Left lung (tissue), 10 donors: ENCODE data around the gene TMEM127. TPM values are rescaled to one million over a fixed set of nuclear protein-coding genes. Genes with fewer than 3 reads are reported as not detected.
"Not testable (repeated sequence)": the region's sequence is repeated elsewhere in the genome, so short reads cannot be mapped to it uniquely, and the experiment has no call there.

ENCODE experiments used
- ATAC-seq: fragments of 200-7000 bp; cut with Tn5 transposase; one replicate; pipeline ENCODE4 v1.9.1; 2020; ENCODE audit warnings: moderate library complexity
- DNase-seq, 4 donors: peaks; one replicate each; pipeline ENCODE4 v3.0.0-alpha.2; 2013 to 2020
- H3K27ac ChIP-seq, 2 donors: fragments of 200-600 bp; sonication (generic) in 1 of 2; one replicate each; pipeline versions ENCODE4 v1.5.0 to v1.8.0; 2020 to 2021
- H3K27me3 ChIP-seq, 2 donors: fragments of 200-600 bp; sonication (generic) in 1 of 2; one replicate each; pipeline versions ENCODE4 v1.5.0 to v1.8.0; 2020 to 2021
- H3K36me3 ChIP-seq, 2 donors: fragments of 200-600 bp; sonication (generic) in 1 of 2; one replicate each; pipeline versions ENCODE4 v1.5.0 to v1.8.0; 2020 to 2021
- H3K4me1 ChIP-seq, 2 donors: fragments of 200-600 bp; one replicate each; pipeline ENCODE4 v1.8.0; 2021
- H3K4me3 ChIP-seq, 2 donors: fragments of 200-600 bp; sonication (generic) in 1 of 2; one replicate each; pipeline versions ENCODE4 v1.5.0 to v1.8.0; 2020 to 2021; ENCODE audit warnings: mild to moderate bottlenecking in 1 of 2
- H3K9me3 ChIP-seq, 2 donors: fragments of 200-600 bp; sonication (generic) in 1 of 2; one replicate each; pipeline versions ENCODE4 v1.5.0 to v1.8.0; 2020 to 2021
- intact Hi-C, 2 donors: fragments of 100-400 bp; cut with DNase I; formaldehyde crosslinking; loops; one replicate each; pipeline versions ENCODE4 v1.11.2 to v1.14.2; 2022
- polyA plus RNA-seq, 6 donors: library from polyadenylated mRNA; unstranded; fragments of 120-200 nt; gene quantifications; one replicate each; pipeline ENCODE4 v1.2.1, GENCODE V29; 2013; ENCODE audit not compliant: insufficient read length in 6 of 6
- total RNA-seq, 2 donors: library from RNA; stranded (reverse); fragmentation: NEBNext Ultra II Directional; extraction: Animal tissue kit (Norgen Biotek cat#: 25700); gene quantifications; one replicate each; pipeline ENCODE4 v1.2.1, GENCODE V29; 2021
- TF ChIP-seq, protein P1 (sequence below), 2 donors: fragments of 200-600 bp; sonication (generic) in 1 of 2; IDR thresholded peaks; one replicate each; pipeline versions ENCODE4 v1.5.0 to v1.8.0; 2021; ENCODE audit warnings: antibody characterized with exemption in 2 of 2
- donor health status: DM: no; HTN: yes; CAD: no.
- donor health status: DM: no; HTN: no; CAD: no.

The TMEM127 gene
- total and polyA plus RNA-seq, 8 donors, result 29.1 to 79.9 (median 34.5) TPM

DNA sequence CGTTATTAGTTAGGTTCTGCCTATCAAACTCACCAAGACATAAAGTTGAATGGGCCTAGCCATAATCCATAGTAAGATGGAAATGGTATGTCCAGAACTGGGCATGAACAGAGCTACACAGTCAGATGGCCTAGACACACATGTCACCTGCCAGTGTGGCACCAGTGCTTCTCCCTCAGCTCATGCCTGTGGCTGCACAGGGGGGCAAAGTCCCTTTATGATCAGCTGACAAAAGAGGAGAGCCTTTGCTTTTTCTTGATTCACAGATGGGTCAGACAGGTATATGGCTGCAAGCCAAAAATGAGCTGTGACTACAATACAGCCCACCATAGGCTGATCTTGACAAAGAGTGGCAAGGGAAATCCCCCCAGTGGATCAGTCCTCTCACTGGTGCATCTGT lies 28.9 kb downstream of the TMEM127 start:
- no peaks in the 10 kb centered on the region for H3K9me3 ChIP-seq
- no peak for DNase-seq
- no peaks in the 10 kb centered on the region for H3K36me3 ChIP-seq
- H3K27me3 ChIP-seq, result no peaks in the 10 kb centered on the region
- no peak overlapping the region for H3K27ac ChIP-seq
- no peak overlapping the region for H3K4me3 ChIP-seq
- intact Hi-C loops, result no loop called here
- peaks cover 0 to 25% of the 10 kb centered on the region in 2 donors for H3K4me1 ChIP-seq
- no peak for ATAC-seq
- TF ChIP-seq, protein P1, sequence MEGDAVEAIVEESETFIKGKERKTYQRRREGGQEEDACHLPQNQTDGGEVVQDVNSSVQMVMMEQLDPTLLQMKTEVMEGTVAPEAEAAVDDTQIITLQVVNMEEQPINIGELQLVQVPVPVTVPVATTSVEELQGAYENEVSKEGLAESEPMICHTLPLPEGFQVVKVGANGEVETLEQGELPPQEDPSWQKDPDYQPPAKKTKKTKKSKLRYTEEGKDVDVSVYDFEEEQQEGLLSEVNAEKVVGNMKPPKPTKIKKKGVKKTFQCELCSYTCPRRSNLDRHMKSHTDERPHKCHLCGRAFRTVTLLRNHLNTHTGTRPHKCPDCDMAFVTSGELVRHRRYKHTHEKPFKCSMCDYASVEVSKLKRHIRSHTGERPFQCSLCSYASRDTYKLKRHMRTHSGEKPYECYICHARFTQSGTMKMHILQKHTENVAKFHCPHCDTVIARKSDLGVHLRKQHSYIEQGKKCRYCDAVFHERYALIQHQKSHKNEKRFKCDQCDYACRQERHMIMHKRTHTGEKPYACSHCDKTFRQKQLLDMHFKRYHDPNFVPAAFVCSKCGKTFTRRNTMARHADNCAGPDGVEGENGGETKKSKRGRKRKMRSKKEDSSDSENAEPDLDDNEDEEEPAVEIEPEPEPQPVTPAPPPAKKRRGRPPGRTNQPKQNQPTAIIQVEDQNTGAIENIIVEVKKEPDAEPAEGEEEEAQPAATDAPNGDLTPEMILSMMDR (IDR thresholded peaks at IDR 0.05), result no peak

DNA sequence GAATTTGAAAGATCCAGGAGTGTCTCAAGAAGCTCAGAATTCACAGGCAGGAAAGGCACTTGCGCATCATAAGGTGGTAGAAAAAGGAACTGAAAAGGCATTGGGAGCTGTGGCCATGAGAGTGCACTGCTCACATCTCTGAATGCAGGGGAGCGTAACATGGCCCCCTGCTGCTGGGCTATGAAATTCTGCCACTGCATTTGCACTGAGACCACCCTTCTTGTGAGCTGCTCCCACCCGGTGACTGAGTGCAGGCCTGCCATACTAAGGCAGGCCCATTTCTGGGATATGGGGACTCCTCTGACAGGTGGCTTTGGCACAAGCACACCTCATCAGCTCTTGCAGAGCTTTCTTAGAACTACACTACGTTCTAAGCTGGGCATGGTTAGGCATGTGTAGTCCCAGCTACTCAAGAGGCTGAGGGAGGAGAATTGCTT lies 31.9 kb downstream of the TMEM127 start:
- DNase-seq (no peak), ATAC-seq (no peak)
- no peaks in the 10 kb centered on the region for H3K9me3 ChIP-seq
- peak overlapping the region in 1 of 2 donors; percentile 42 for H3K27ac ChIP-seq
- H3K4me3 ChIP-seq, result no peak overlapping the region
- TF ChIP-seq, protein P1 (IDR thresholded peaks at IDR 0.05), result no peak
- no peaks in the 10 kb centered on the region for H3K36me3 ChIP-seq
- no peaks in the 10 kb centered on the region for H3K27me3 ChIP-seq
- intact Hi-C loops, result no loop called here
- peaks cover 0 to 12% of the 10 kb centered on the region in 2 donors for H3K4me1 ChIP-seq

GRCh38 chr2:96233436-96233835 lies 32.4 kb downstream of the TMEM127 start:
- intact Hi-C loops, result no loop called here
- peaks cover 0 to 12% of the 10 kb centered on the region in 2 donors for H3K4me1 ChIP-seq
- no peaks in the 10 kb centered on the region for H3K36me3 ChIP-seq
- DNase-seq (no peak), ATAC-seq (no peak)
- peak overlapping the region in 1 of 2 donors; percentile 42 for H3K27ac ChIP-seq
- H3K27me3 ChIP-seq, result no peaks in the 10 kb centered on the region
- TF ChIP-seq, protein P1 (IDR thresholded peaks at IDR 0.05), result no peak
- H3K4me3 ChIP-seq, result no peak overlapping the region
- H3K9me3 ChIP-seq, result no peaks in the 10 kb centered on the region

- Histone ChIP-seq H3K27me3 (no peaks in the 10 kb centered on the region), H3K4me3 (no peak overlapping the region), H3K27ac (no peak overlapping the region), H3K36me3 (no peaks in the 10 kb centered on the region), H3K4me1 (peaks cover 0 to 12% of the 10 kb centered on the region in 2 donors), H3K9me3 (no peaks in the 10 kb centered on the region)
- intact Hi-C loops, result no loop called here
- TF ChIP-seq, protein P1 (IDR thresholded peaks at IDR 0.05), result no peak
- DNase-seq, result no peak
- no peak for ATAC-seq
These were observed 34.5 kb downstream of the TMEM127 start for GRCh38 chr2:96231316-96231715.

DNA sequence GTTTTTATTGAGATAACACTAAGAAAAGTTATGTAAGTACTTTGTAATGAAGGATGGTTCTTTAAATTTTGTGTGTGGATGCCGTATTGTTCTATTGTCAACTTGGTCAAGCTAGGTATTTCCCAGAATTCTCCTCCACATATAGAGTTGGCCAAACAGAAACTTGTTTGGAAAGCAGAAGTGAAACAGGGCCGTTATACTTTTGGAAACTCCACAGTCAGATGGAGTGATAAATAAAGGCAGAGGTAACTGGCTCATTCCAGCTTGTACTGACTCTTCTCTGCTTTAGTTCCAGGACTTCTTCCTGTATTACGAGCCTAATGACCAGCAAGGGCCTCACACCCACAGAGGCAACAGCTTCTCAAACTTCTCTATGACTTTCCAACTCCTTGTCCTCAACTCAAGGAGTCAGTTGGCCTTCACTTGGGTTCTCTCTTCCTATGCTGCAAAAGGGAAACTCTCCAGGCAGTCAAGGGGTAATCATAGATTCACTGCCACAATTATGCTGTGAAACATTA lies 40.7 kb downstream of the TMEM127 start:
- no peaks in the 10 kb centered on the region for H3K27me3 ChIP-seq
- ATAC-seq (peak; percentile 74), DNase-seq (no peak)
- intact Hi-C loops, result no loop called here
- H3K9me3 ChIP-seq, result no peaks in the 10 kb centered on the region
- H3K27ac ChIP-seq, result peak overlapping the region; percentile 36 to 70
- H3K4me1 ChIP-seq, result peaks cover 0 to 22% of the 10 kb centered on the region in 2 donors
- no peak overlapping the region for H3K4me3 ChIP-seq
- no peaks in the 10 kb centered on the region for H3K36me3 ChIP-seq
- TF ChIP-seq, protein P1 (IDR thresholded peaks at IDR 0.05), result no peak

GRCh38 chr2:96221106-96221505 lies 44.7 kb downstream of the TMEM127 start:
- H3K9me3 ChIP-seq, intact Hi-C loops, H3K27me3 ChIP-seq, ATAC-seq, DNase-seq, H3K36me3 ChIP-seq, H3K4me3 ChIP-seq, H3K27ac ChIP-seq: not testable (repeated sequence)
- peaks cover 0 to 22% of the 10 kb centered on the region in 2 donors for H3K4me1 ChIP-seq

DNA sequence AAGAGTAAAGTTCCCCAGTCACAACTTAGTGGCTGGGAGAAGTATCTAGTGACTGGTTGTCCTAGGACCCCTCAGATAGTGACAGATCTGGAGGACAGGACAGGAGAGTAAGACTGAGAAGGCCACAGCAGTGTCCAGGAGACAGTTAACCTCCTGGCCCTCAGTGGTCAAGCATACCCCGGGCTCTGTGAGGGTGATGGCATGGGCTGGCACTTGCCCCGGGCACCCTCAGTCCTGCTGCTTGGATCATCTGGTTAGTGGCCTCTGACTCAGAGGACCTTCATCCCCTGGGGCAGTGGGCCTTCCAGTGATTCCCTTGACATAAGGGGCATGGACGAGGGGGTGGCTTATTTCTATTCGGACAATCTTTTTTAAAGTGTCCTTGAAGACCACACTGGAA lies 45.8 kb downstream of the TMEM127 start:
- H3K9me3 ChIP-seq, DNase-seq, H3K36me3 ChIP-seq, H3K27ac ChIP-seq, H3K4me3 ChIP-seq, ATAC-seq, intact Hi-C loops, H3K27me3 ChIP-seq: not testable (repeated sequence)
- H3K4me1 ChIP-seq, result peaks cover 0 to 20% of the 10 kb centered on the region in 2 donors
